Measurements from ENCODE around the gene OGFR.
A peak's percentile ranks its signal among the peaks of the same experiment; 100 is the strongest.

Gene OGFR

GRCh38 chr20:62785393-62785792 is 19.2 kb upstream of the OGFR start:
- no peak for DNase-seq

- DNase-seq, result no peak
Observed at GRCh38 chr20:62786157-62786556, 18.5 kb upstream of the OGFR start.

- no peak for DNase-seq
Observed at GRCh38 chr20:62787321-62787720, 17.3 kb upstream of the OGFR start.

- no peak for DNase-seq
Observed at GRCh38 chr20:62787866-62788265, 16.8 kb upstream of the OGFR start.

- no peak for DNase-seq
Observed at GRCh38 chr20:62788607-62789006, 16.0 kb upstream of the OGFR start.

GRCh38 chr20:62790075-62790474 is 14.6 kb upstream of the OGFR start:
- DNase-seq, result no peak

- peak; percentile 96 for DNase-seq
Observed at GRCh38 chr20:62791301-62792181, 13.1 kb upstream of the OGFR start.

GRCh38 chr20:62792182-62792939 is 12.3 kb upstream of the OGFR start:
- DNase-seq, result peak; percentile 21

- DNase-seq, result no peak
Observed at GRCh38 chr20:62792940-62793756, 11.5 kb upstream of the OGFR start.

GRCh38 chr20:62793757-62794006 is 11.0 kb upstream of the OGFR start:
- DNase-seq, result no peak

- peak; percentile 98 for DNase-seq
Observed at GRCh38 chr20:62794007-62794724, 10.5 kb upstream of the OGFR start.

- DNase-seq, result peak; percentile 90
Observed at GRCh38 chr20:62795023-62795761, 9.4 kb upstream of the OGFR start.

GRCh38 chr20:62796699-62797491 is 7.7 kb upstream of the OGFR start:
- DNase-seq, result no peak

- no peak for DNase-seq
Observed at GRCh38 chr20:62797671-62798532, 6.7 kb upstream of the OGFR start.

GRCh38 chr20:62799036-62799435 is 5.6 kb upstream of the OGFR start:
- DNase-seq, result no peak

GRCh38 chr20:62799459-62799858 is 5.2 kb upstream of the OGFR start:
- DNase-seq, result no peak

GRCh38 chr20:62799873-62800272 is 4.8 kb upstream of the OGFR start:
- DNase-seq, result no peak

GRCh38 chr20:62800314-62801259 is 4.0 kb upstream of the OGFR start:
- DNase-seq, result no peak
